Ishikawa (cell line): ENCODE data around the gene DIP2C.

Source experiments
- CEBPB ChIP-seq: IDR thresholded peaks from 2 replicates; pipeline ENCODE4 v1.6.1; 2012
- REST ChIP-seq: IDR thresholded peaks from 2 replicates; pipeline ENCODE4 v1.6.1; 2012; ENCODE audit warnings: low read depth, mild to moderate bottlenecking
- TAF1 ChIP-seq: IDR thresholded peaks from 2 replicates; pipeline ENCODE4 v1.6.1; 2012; ENCODE audit warnings: low read depth, mild to moderate bottlenecking
- ZBTB7A ChIP-seq: IDR thresholded peaks from 2 replicates; pipeline ENCODE4 v1.6.1; 2012; ENCODE audit warnings: low read depth

- no peak for TF ChIP-seq TAF1
- no peak for TF ChIP-seq REST
- TF ChIP-seq ZBTB7A = no peak
- TF ChIP-seq CEBPB = no peak
Measured at GRCh38 chr10:670990-671389, 18.5 kb downstream of the DIP2C start.
